SK-N-SH treated with all-trans-retinoic acid at 6 μM for 48 hours (cell line): ENCODE data around the gene KLHL18.

Source experiments
- ATAC-seq: fragments of 200-7000 bp; cut with Tn5 transposase; 3 replicates; pipeline ENCODE4 v1.9.1; 2020; ENCODE audit warnings: mild to moderate bottlenecking, moderate library complexity
- BACH2 ChIP-seq: fragments of 250-450 bp; sonication (Bioruptor Pico); IDR thresholded peaks from 2 replicates; pipeline ENCODE4 v1.9.0; 2021; ENCODE audit warnings: mild to moderate bottlenecking, borderline replicate concordance
- CREB5 ChIP-seq: fragments of 250-450 bp; sonication (Bioruptor Pico); IDR thresholded peaks from 2 replicates; pipeline ENCODE4 v1.5.1; 2020; ENCODE audit warnings: low read depth, mild to moderate bottlenecking, moderate library complexity
- CSDC2 ChIP-seq: fragments of 250-450 bp; sonication (Bioruptor Pico); IDR thresholded peaks from 2 replicates; pipeline ENCODE4 v1.5.0; 2020; ENCODE audit warnings: mild to moderate bottlenecking, moderate library complexity
- CSRNP3 ChIP-seq: fragments of 250-450 bp; sonication (Bioruptor Pico); IDR thresholded peaks from 2 replicates; pipeline ENCODE4 v1.5.1; 2021; ENCODE audit warnings: mild to moderate bottlenecking, moderate library complexity
- ESRRG ChIP-seq: fragments of 250-450 bp; sonication (Bioruptor Pico); IDR thresholded peaks from 2 replicates; pipeline ENCODE4 v1.6.1; 2021; ENCODE audit warnings: mild to moderate bottlenecking
- OSR1 ChIP-seq: fragments of 250-450 bp; sonication (Bioruptor Pico); IDR thresholded peaks from 2 replicates; pipeline ENCODE4 v1.8.0; 2022; ENCODE audit warnings: moderate library complexity, mild to moderate bottlenecking, inconsistent platforms
- PATZ1 ChIP-seq: fragments of 250-450 bp; sonication (Bioruptor Pico); IDR thresholded peaks from 2 replicates; pipeline ENCODE4 v1.8.0; 2020; ENCODE audit warnings: mild to moderate bottlenecking, moderate library complexity, borderline replicate concordance
- POU6F1 ChIP-seq: fragments of 250-450 bp; sonication (Bioruptor Pico); IDR thresholded peaks from 2 replicates; pipeline ENCODE4 v1.8.0; 2021; ENCODE audit warnings: low read depth, mild to moderate bottlenecking, moderate library complexity, borderline replicate concordance
- PPARA ChIP-seq: fragments of 250-450 bp; sonication (Bioruptor Pico); IDR thresholded peaks from 2 replicates; pipeline ENCODE4 v1.5.0; 2020; ENCODE audit warnings: mild to moderate bottlenecking, borderline replicate concordance
- RARB ChIP-seq: fragments of 250-450 bp; sonication (Bioruptor Pico); IDR thresholded peaks from 2 replicates; pipeline ENCODE4 v1.8.0; 2021; ENCODE audit warnings: mild to moderate bottlenecking, moderate library complexity
- SNAI2 ChIP-seq: fragments of 250-450 bp; sonication (Bioruptor Pico); IDR thresholded peaks from 2 replicates; pipeline ENCODE4 v1.5.0; 2020; ENCODE audit warnings: mild to moderate bottlenecking, moderate library complexity
- TCF4 ChIP-seq: fragments of 250-450 bp; sonication (Bioruptor Pico); IDR thresholded peaks from 2 replicates; pipeline ENCODE4 v1.8.0; 2021; ENCODE audit warnings: mild to moderate bottlenecking, moderate library complexity, borderline replicate concordance
- TOX ChIP-seq: fragments of 250-450 bp; sonication (Bioruptor Pico); IDR thresholded peaks from 2 replicates; pipeline ENCODE4 v1.8.0; 2021; ENCODE audit warnings: mild to moderate bottlenecking, moderate library complexity, borderline replicate concordance
- TSHZ2 ChIP-seq: fragments of 250-450 bp; sonication (Bioruptor Pico); IDR thresholded peaks from 2 replicates; pipeline ENCODE4 v1.5.0; 2020; ENCODE audit warnings: mild to moderate bottlenecking, moderate library complexity
- ZC3H10 ChIP-seq: fragments of 250-450 bp; sonication (Bioruptor Pico); IDR thresholded peaks from 2 replicates; pipeline ENCODE4 v1.5.1; 2021; ENCODE audit warnings: mild to moderate bottlenecking, moderate library complexity
- ZFP3 ChIP-seq: fragments of 250-450 bp; sonication (Bioruptor Pico); IDR thresholded peaks from 2 replicates; pipeline ENCODE4 v1.5.0; 2020; ENCODE audit warnings: mild to moderate bottlenecking, moderate library complexity
- ZFP30 ChIP-seq: fragments of 450-650 bp; formaldehyde crosslinking; IDR thresholded peaks from 2 replicates; pipeline ENCODE4 v1.5.0; 2022; ENCODE audit warnings: mild to moderate bottlenecking, moderate library complexity
- ZNF565 ChIP-seq: fragments of 450-650 bp; formaldehyde crosslinking; conservative IDR thresholded peaks from 2 replicates; pipeline ENCODE4 v1.5.0; 2020; ENCODE audit warnings: low read depth, mild to moderate bottlenecking, moderate library complexity
- ZNF70 ChIP-seq: fragments of 450-650 bp; formaldehyde crosslinking; IDR thresholded peaks from 2 replicates; pipeline ENCODE4 v1.5.0; 2020; ENCODE audit warnings: mild to moderate bottlenecking, moderate library complexity
- ZNF8 ChIP-seq: fragments of 450-650 bp; formaldehyde crosslinking; IDR thresholded peaks from 2 replicates; pipeline ENCODE4 v1.5.0; 2020; ENCODE audit warnings: mild to moderate bottlenecking, moderate library complexity

The KLHL18 gene

GRCh38 chr3:47378869-47379268, 96.1 kb downstream of the KLHL18 start (continued):
- TF ChIP-seq TSHZ2 (CRISPR knock-in tag) (no peak), ZFP3 (CRISPR knock-in tag) (no peak), ZC3H10 (CRISPR knock-in tag) (no peak), CSDC2 (CRISPR knock-in tag) (no peak)

GRCh38 chr3:47379411-47379899, 96.7 kb downstream of the KLHL18 start:
- TF ChIP-seq ESRRG (CRISPR knock-in tag) (no peak), CSDC2 (CRISPR knock-in tag) (no peak), SNAI2 (no peak), PPARA (CRISPR knock-in tag) (no peak), ZC3H10 (CRISPR knock-in tag) (no peak), ZNF8 (no peak), TSHZ2 (CRISPR knock-in tag) (no peak), BACH2 (CRISPR knock-in tag) (no peak), ZNF70 (CRISPR knock-in tag) (no peak), CREB5 (CRISPR knock-in tag) (no peak), ZFP3 (CRISPR knock-in tag) (no peak), ZNF565 (no peak), TCF4 (CRISPR knock-in tag) (no peak), CSRNP3 (CRISPR knock-in tag) (no peak), OSR1 (CRISPR knock-in tag) (no peak), ZFP30 (CRISPR knock-in tag) (no peak), PATZ1 (CRISPR knock-in tag) (no peak), RARB (CRISPR knock-in tag) (no peak), POU6F1 (CRISPR knock-in tag) (no peak), TOX (CRISPR knock-in tag) (no peak)
- TF ChIP-seq, all 23 proteins: peak for 0
- ATAC-seq, result no peak
